GM12872 (cell line): ENCODE data around the gene POLE4.
A peak's percentile ranks its signal among the peaks of the same experiment; 100 is the strongest.

Experiments
- CTCF ChIP-seq: IDR thresholded peaks from 3 replicates; pipeline ENCODE4 v1.5.1; 2011; ENCODE audit warnings: low read depth, mild to moderate bottlenecking, low read length, moderate library complexity; ENCODE audit not compliant: insufficient read depth

Gene POLE4

GRCh38 chr2:74979844-74980243 is 21.4 kb downstream of the POLE4 start:
- no peak for TF ChIP-seq CTCF

DNA sequence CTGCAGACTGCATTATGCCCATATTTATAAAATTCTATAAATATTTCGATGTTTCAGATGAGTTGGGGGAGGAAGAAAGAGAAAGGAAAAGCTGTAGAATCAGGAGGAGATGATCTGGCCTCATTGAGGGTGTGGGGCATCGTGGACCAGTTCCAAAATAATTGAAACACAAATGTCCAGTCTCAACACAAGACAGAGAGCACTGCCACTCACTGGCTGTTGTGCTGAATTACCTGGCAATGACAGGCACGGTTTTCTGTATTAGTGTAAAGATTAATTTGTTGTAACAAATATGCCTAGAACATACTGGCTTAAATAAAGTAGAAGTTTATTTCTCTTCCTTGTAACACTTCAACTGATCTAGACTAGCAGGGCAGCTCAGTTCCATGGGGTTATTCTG is 24.1 kb downstream of the POLE4 start:
- peak; percentile 31; the same call in 1 of the 3 replicates for TF ChIP-seq CTCF

- no peak for TF ChIP-seq CTCF
These were observed 25.4 kb downstream of the POLE4 start for GRCh38 chr2:74983631-74984392.

- no peak for TF ChIP-seq CTCF
These were observed 26.6 kb downstream of the POLE4 start for GRCh38 chr2:74984947-74985637.

- TF ChIP-seq CTCF = no peak
These were observed 27.7 kb downstream of the POLE4 start for GRCh38 chr2:74985978-74986609.

DNA sequence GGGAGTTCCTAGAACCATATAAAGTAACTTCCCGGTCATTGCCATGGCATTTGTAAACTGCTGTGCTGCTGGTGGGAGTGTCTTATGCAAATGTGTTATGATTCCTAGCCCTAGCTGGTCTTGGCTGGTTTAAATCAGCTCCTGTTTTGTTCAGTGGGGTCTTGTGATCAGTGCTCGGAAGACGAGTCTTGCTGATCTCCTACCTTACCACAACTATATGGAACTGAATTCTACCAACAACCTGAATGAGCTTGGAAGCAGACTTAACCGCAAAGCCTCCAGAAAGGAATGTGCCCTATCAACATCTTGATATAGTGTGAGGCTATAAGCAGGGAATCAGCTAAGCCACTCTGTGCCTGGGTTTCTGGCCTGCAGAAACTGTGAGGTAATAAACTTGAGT is 33.5 kb downstream of the POLE4 start:
- no peak for TF ChIP-seq CTCF

DNA sequence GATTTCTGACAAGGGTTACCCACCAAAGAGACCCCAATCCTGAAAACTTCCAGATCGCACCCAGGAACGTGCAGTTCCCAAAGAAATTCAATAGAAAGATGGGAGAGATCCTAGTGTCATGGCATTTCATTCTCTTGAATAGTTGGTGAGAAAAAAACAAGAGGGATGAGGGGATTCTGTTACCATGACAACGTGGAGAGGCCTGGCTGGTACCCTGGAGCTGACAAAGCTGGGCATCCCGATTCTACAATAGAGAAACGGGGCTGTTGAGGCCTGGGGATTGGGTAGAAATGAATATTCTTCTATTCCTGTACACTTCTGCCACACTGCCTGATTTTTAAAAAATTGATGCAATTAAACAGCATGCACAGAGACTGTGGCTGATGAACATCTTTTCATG is 41.0 kb downstream of the POLE4 start:
- no peak for TF ChIP-seq CTCF
